OCI-LY7 (cell line): ENCODE data around the gene MUC6.

Experiments
- EZH2phosphoT487 ChIP-seq: fragments of 200-600 bp; sonication (generic); IDR thresholded peaks from 2 replicates; pipeline ENCODE4 v1.6.1; 2018; ENCODE audit warnings: low read depth, borderline replicate concordance, mild to moderate bottlenecking, mixed run types, antibody characterized with exemption, low read length, moderate library complexity, mixed read lengths
- TF ChIP-seq, protein P1 (sequence below): fragments of 200-600 bp; sonication (generic); conservative IDR thresholded peaks from 2 replicates; pipeline ENCODE4 v1.5.1; 2014; ENCODE audit warnings: mild to moderate bottlenecking, antibody characterized with exemption, low read length, moderate library complexity, mixed read lengths

DNA sequence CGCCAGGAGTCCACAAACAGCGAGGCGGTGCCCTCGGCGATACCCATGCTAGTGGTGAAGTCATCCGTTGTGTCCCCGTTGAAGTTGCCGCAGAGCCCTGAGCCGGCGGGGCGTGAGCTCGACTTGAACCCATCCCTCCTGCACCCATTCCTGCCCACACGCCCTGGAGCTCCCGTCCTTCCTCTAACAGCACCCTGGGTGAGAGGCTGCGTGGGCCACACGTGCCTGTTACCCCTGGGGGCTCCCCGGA, 8.3 kb downstream of the MUC6 start:
- TF ChIP-seq, protein P1, sequence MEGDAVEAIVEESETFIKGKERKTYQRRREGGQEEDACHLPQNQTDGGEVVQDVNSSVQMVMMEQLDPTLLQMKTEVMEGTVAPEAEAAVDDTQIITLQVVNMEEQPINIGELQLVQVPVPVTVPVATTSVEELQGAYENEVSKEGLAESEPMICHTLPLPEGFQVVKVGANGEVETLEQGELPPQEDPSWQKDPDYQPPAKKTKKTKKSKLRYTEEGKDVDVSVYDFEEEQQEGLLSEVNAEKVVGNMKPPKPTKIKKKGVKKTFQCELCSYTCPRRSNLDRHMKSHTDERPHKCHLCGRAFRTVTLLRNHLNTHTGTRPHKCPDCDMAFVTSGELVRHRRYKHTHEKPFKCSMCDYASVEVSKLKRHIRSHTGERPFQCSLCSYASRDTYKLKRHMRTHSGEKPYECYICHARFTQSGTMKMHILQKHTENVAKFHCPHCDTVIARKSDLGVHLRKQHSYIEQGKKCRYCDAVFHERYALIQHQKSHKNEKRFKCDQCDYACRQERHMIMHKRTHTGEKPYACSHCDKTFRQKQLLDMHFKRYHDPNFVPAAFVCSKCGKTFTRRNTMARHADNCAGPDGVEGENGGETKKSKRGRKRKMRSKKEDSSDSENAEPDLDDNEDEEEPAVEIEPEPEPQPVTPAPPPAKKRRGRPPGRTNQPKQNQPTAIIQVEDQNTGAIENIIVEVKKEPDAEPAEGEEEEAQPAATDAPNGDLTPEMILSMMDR = no peak
- no peak for TF ChIP-seq EZH2phosphoT487
